SK-N-SH (cell line): Measurements from ENCODE around the gene ERC2. TPM values are rescaled to one million over a fixed set of nuclear protein-coding genes. Genes with fewer than 3 reads are reported as not detected.

ENCODE experiments used
- CTCF ChIA-PET: fragments of 300-600, 350-600 bp; formaldehyde crosslinking; extraction: SDS; loops from one replicate; lab custom pipeline; 2021; lab: Yijun Ruan, JAX
- POLR2A ChIA-PET: fragments of 350-600 bp; sonication (Branson Sonifier 250); formaldehyde crosslinking; extraction: SDS; loops from one replicate; lab custom pipeline; 2020; ENCODE audit warnings: antibody characterized with exemption, inconsistent platforms; lab: Yijun Ruan, JAX
- DNase-seq: peaks from one replicate; pipeline ENCODE4 v3.0.0; 2012
- H2AFZ ChIP-seq: fragments of 200-600 bp; sonication (generic); 2 replicates; pipeline ENCODE4 v1.8.1; 2016; ENCODE audit warnings: antibody characterized with exemption, mild to moderate bottlenecking, low read depth
- H3F3A ChIP-seq: fragments of 200-600 bp; sonication (generic); replicated peaks from 2 replicates; pipeline ENCODE3; 2016; ENCODE audit warnings: antibody characterized with exemption, mild to moderate bottlenecking; ENCODE audit not compliant: insufficient read depth
- H3K27ac ChIP-seq, 2 experiments: fragments of 200-500 bp in 1 of 2; fragments of 200-600 bp in 1 of 2; sonication (Bioruptor generic) in 1 of 2; sonication (generic), shearing (Covaris generic) in 1 of 2; 2 replicates each; pipeline versions ENCODE4 v1.5.1 to v1.6.1; 2014 to 2016; ENCODE audit warnings: low read depth in 2 of 2, inconsistent platforms in 1 of 2, low read length in 1 of 2, mild to moderate bottlenecking in 1 of 2, mixed read lengths in 1 of 2
- H3K27me3 ChIP-seq: fragments of 200-600 bp; sonication (generic), shearing (Covaris generic); 2 replicates; pipeline ENCODE4 v1.6.1; 2016; ENCODE audit warnings: mixed run types; ENCODE audit not compliant: insufficient read depth
- H3K36me3 ChIP-seq, 2 experiments: fragments of 200-500 bp in 1 of 2; fragments of 200-600 bp in 1 of 2; sonication (Bioruptor generic) in 1 of 2; sonication (generic) in 1 of 2; replicated peaks in 1 of 2; 2 replicates each; pipeline versions ENCODE3 to v1.5.1; 2014 to 2016; ENCODE audit warnings: low read length in 1 of 2, mild to moderate bottlenecking in 1 of 2; ENCODE audit not compliant: insufficient read depth in 2 of 2, control insufficient read depth in 1 of 2
- H3K4me1 ChIP-seq, 2 experiments: fragments of 200-500 bp in 1 of 2; fragments of 200-600 bp in 1 of 2; sonication (Bioruptor generic) in 1 of 2; sonication (generic), shearing (Covaris generic) in 1 of 2; 2 replicates each; pipeline versions ENCODE4 v1.5.1 to v1.6.1; 2014 to 2016; ENCODE audit warnings: low read depth in 1 of 2, low read length in 1 of 2, mixed run types in 1 of 2; ENCODE audit not compliant: insufficient read depth in 2 of 2, control insufficient read depth in 1 of 2
- H3K4me2 ChIP-seq: fragments of 200-600 bp; sonication (generic), shearing (Covaris generic); 2 replicates; pipeline ENCODE4 v1.6.1; 2017; ENCODE audit warnings: mixed run types
- H3K4me3 ChIP-seq, 2 experiments: fragments of 200-500 bp in 1 of 2; fragments of 200-600 bp in 1 of 2; sonication (Bioruptor generic) in 1 of 2; sonication (generic), shearing (Covaris generic) in 1 of 2; 2 replicates each; pipeline versions ENCODE4 v1.5.1 to v1.8.1; 2014 to 2016; ENCODE audit warnings: low read depth in 2 of 2, inconsistent platforms in 1 of 2, low read length in 1 of 2, mild to moderate bottlenecking in 1 of 2, mixed read lengths in 1 of 2, moderate library complexity in 1 of 2
- H3K79me2 ChIP-seq: fragments of 200-600 bp; sonication (generic); 2 replicates; pipeline ENCODE4 v1.8.1; 2017; ENCODE audit warnings: mild to moderate bottlenecking; ENCODE audit not compliant: insufficient read depth
- H3K9ac ChIP-seq: fragments of 200-600 bp; sonication (generic); 2 replicates; pipeline ENCODE4 v1.6.1; 2017; ENCODE audit warnings: mixed run types
- H3K9me2 ChIP-seq: fragments of 200-600 bp; sonication (generic); 2 replicates; pipeline ENCODE4 v1.6.1; 2017; ENCODE audit warnings: mixed run types
- H3K9me3 ChIP-seq: fragments of 200-600 bp; sonication (generic); 2 replicates; pipeline ENCODE4 v1.6.1; 2017; ENCODE audit warnings: mixed run types, mild to moderate bottlenecking, moderate library complexity
- H4K20me1 ChIP-seq: fragments of 200-600 bp; sonication (generic); 2 replicates; pipeline ENCODE4 v1.6.1; 2017; ENCODE audit warnings: mild to moderate bottlenecking, mixed run types; ENCODE audit not compliant: insufficient read depth
- ELF1 ChIP-seq: IDR thresholded peaks from 2 replicates; pipeline ENCODE4 v1.4.0; 2012
- EZH2phosphoT487 ChIP-seq: fragments of 200-600 bp; sonication (generic); IDR thresholded peaks from 2 replicates; pipeline ENCODE4 v1.6.1; 2017; ENCODE audit warnings: low read depth, mixed run types, mild to moderate bottlenecking, antibody characterized with exemption, moderate library complexity, borderline replicate concordance
- GATA2 ChIP-seq: sonication (generic); formaldehyde crosslinking; IDR thresholded peaks from 2 replicates; pipeline ENCODE4 v1.5.0; 2020; ENCODE audit warnings: mild to moderate bottlenecking, missing genetic modification reagents
- JUND ChIP-seq: IDR thresholded peaks from 2 replicates; pipeline ENCODE4 v1.4.0; 2012
- MAX ChIP-seq: IDR thresholded peaks from 2 replicates; pipeline ENCODE4 v1.4.0; 2012; ENCODE audit warnings: low read depth
- NFIC ChIP-seq: IDR thresholded peaks from 2 replicates; pipeline ENCODE4 v1.4.0; 2012; ENCODE audit warnings: borderline replicate concordance
- POLR2AphosphoS5 ChIP-seq: IDR thresholded peaks from 2 replicates; pipeline ENCODE4 v1.6.1; 2012; ENCODE audit warnings: low read depth, low read length
- RXRA ChIP-seq: IDR thresholded peaks from 2 replicates; pipeline ENCODE4 v1.4.0; 2012; ENCODE audit warnings: low read depth, mild to moderate bottlenecking, borderline replicate concordance
- SIN3A ChIP-seq: IDR thresholded peaks from 2 replicates; pipeline ENCODE4 v1.6.1; 2012; ENCODE audit warnings: low read depth, mild to moderate bottlenecking, low read length, moderate library complexity, borderline replicate concordance
- SMC3 ChIP-seq: IDR thresholded peaks from 2 replicates; pipeline ENCODE4 v1.6.1; 2012; ENCODE audit warnings: low read depth, low read length, improper control_type of control experiment
- TEAD4 ChIP-seq: IDR thresholded peaks from 2 replicates; pipeline ENCODE4 v1.4.0; 2012; ENCODE audit warnings: mild to moderate bottlenecking, borderline replicate concordance; ENCODE audit not compliant: insufficient read depth
- YY1 ChIP-seq: IDR thresholded peaks from 2 replicates; pipeline ENCODE4 v1.4.0; 2012; ENCODE audit warnings: low read depth, mild to moderate bottlenecking
- WGBS: methylation state at CpG from one replicate; pipeline ENCODE4 v1.1.6; 2017; ENCODE audit warnings: low lambda C conversion rate; 5-methylcytosine and 5-hydroxymethylcytosine counted together
- polyA plus RNA-seq, 3 experiments: library from polyadenylated mRNA; depleted of rRNA; stranded (reverse); fragments of >200 nt; gene quantifications; 2 replicates each; pipeline ENCODE4 v1.2.3, GENCODE V29; 2012
- TF ChIP-seq, protein P1 (sequence below): IDR thresholded peaks from 2 replicates; pipeline ENCODE4; 2012
- TF ChIP-seq, protein P2 (sequence below): IDR thresholded peaks from 2 replicates; pipeline ENCODE4 v1.4.0; 2012; ENCODE audit warnings: low read depth, borderline replicate concordance
- TF ChIP-seq, protein P3 (sequence below): fragments of 150-350 bp; IDR thresholded peaks from 2 replicates; pipeline ENCODE4 v1.6.1; 2016; ENCODE audit warnings: mild to moderate bottlenecking, low read depth, low read length
- TF ChIP-seq, protein P4 (sequence below): IDR thresholded peaks from 2 replicates; pipeline ENCODE4 v1.6.1; 2012; ENCODE audit warnings: mild to moderate bottlenecking, low read depth, low read length, moderate library complexity

The ERC2 gene
- polyA plus RNA-seq, 1 of the 3 experiments (the other 2 are of a cell fraction) = 1.6 TPM

DNA sequence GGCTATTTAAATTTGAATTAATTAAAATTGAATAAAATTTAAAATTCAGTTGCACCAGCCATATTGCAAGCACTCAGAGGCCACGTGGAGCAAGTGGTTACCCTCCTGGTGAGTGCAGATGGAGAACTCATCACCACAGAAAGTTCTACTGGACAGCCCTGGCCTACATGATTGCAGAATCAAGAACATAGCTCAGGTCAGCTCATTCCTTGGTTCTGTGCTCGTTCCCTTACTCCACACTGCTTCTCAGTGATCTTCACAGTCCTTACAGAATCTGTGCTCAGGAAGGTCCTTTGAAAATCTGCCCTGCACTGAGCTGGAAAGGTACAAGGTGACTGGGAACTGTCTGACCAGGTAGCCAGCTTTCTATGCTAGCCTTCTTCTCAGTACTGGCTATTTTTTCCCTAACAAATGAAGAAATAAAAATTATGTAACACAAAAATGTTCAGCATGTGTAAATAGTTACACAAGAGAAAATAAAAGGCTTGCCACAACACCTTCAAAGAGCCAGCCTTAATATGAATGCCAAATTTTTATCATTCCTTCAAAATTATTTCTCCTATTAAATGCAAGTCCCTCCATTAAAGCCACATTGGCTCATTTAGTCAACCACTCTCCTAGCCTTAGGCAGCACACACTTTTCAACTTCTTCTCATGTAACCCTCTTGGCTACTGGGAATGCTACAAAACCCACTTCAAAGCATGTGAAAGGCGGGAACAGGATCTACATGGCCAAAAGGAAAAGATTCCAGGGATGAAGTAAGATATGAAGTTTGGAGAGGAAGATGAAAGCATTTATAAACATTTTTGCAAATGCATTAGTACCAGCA, 654.8 kb downstream of the ERC2 start:
- Histone ChIP-seq H3K9ac (no peak overlapping the region), H3K36me3 (no peaks in the 10 kb centered on the region), H4K20me1 (no peaks in the 10 kb centered on the region), H3K27me3 (no peaks in the 10 kb centered on the region; the same call in 1 of the 2 replicates), H3F3A (no peaks in the 10 kb centered on the region), H3K4me1 (no peaks in the 10 kb centered on the region), H3K4me2 (no peak overlapping the region)
- no peak for DNase-seq
- POLR2A ChIA-PET = no interaction called here
- no peak for TF ChIP-seq POLR2AphosphoS5
- no peak for TF ChIP-seq SMC3
- TF ChIP-seq JUND = no peak
- no peak for TF ChIP-seq SIN3A
- TF ChIP-seq, protein P1, sequence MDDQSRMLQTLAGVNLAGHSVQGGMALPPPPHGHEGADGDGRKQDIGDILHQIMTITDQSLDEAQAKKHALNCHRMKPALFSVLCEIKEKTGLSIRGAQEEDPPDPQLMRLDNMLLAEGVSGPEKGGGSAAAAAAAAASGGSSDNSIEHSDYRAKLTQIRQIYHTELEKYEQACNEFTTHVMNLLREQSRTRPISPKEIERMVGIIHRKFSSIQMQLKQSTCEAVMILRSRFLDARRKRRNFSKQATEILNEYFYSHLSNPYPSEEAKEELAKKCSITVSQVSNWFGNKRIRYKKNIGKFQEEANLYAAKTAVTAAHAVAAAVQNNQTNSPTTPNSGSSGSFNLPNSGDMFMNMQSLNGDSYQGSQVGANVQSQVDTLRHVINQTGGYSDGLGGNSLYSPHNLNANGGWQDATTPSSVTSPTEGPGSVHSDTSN = no peak
- TF ChIP-seq, protein P2, sequence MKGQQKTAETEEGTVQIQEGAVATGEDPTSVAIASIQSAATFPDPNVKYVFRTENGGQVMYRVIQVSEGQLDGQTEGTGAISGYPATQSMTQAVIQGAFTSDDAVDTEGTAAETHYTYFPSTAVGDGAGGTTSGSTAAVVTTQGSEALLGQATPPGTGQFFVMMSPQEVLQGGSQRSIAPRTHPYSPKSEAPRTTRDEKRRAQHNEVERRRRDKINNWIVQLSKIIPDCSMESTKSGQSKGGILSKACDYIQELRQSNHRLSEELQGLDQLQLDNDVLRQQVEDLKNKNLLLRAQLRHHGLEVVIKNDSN = no peak
- TF ChIP-seq, protein P3, sequence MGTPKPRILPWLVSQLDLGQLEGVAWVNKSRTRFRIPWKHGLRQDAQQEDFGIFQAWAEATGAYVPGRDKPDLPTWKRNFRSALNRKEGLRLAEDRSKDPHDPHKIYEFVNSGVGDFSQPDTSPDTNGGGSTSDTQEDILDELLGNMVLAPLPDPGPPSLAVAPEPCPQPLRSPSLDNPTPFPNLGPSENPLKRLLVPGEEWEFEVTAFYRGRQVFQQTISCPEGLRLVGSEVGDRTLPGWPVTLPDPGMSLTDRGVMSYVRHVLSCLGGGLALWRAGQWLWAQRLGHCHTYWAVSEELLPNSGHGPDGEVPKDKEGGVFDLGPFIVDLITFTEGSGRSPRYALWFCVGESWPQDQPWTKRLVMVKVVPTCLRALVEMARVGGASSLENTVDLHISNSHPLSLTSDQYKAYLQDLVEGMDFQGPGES = no peak
- no peak for TF ChIP-seq NFIC
- no peak for TF ChIP-seq GATA2 (CRISPR knock-in tag)
- TF ChIP-seq EZH2phosphoT487 = no peak
- no peak for TF ChIP-seq RXRA
- TF ChIP-seq, all 33 proteins: peak for 0
- Histone ChIP-seq H3K9me2 (no peaks in the 10 kb centered on the region), H3K9me3 (no peaks in the 10 kb centered on the region), H2AFZ (no peak overlapping the region), H3K4me3 (no peak overlapping the region), H3K79me2 (no peaks in the 10 kb centered on the region), H3K27ac (no peak overlapping the region)
- CTCF ChIA-PET = no interaction called here
- 25% methylated on average over 3 of the region's 3 CpGs for whole genome bisulfite sequencing

DNA sequence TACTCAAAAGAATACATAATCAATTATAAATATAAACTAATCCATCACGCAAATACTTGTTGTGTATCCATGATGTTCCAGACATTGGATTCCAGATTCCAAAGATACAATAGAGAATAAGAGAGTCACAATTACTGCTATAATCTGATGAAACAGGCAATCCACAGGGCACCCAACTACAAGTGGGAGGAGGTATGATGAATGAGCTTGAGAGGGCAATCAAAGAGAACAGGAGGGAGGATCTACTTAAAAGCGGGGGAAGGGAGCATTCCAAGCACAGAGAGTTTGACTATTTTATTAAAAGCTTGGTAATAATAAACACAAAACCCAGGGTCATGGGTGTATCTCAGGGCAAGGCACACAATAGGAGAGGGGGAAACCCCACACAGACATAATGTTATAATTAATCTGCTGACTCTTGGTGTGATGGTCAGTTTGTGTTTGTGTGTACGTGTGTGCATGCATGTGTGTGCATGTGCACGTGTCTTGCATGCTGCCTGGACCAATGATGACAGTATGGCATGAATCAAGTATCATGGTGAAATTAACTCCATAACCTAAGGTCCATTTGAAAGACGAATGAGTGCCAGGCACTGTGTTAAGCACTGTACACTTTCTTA, 655.8 kb downstream of the ERC2 start:
- no peaks in the 10 kb centered on the region for H3F3A ChIP-seq
- CTCF ChIA-PET = interaction anchor here (1.0 kb wide), 1 partner anchor 66 kb away, joined by 3 read pairs; no protein-coding TSS in a partner anchor
- no peak overlapping the region for H3K27ac ChIP-seq
- H3K9me2 ChIP-seq = no peaks in the 10 kb centered on the region
- WGBS = 47% methylated on average over 5 of the region's 5 CpGs
- no peak overlapping the region for H3K4me2 ChIP-seq
- H3K4me3 ChIP-seq = no peak overlapping the region
- no peak for DNase-seq
- H2AFZ ChIP-seq = no peak overlapping the region
- no peaks in the 10 kb centered on the region for H3K36me3 ChIP-seq
- H3K27me3 ChIP-seq = no peaks in the 10 kb centered on the region; the same call in 1 of the 2 replicates
- H4K20me1 ChIP-seq = no peaks in the 10 kb centered on the region
- no peak overlapping the region for H3K9ac ChIP-seq
- no peaks in the 10 kb centered on the region for H3K4me1 ChIP-seq
- no peaks in the 10 kb centered on the region for H3K9me3 ChIP-seq
- no peaks in the 10 kb centered on the region for H3K79me2 ChIP-seq
- POLR2A ChIA-PET = no interaction called here
- no peak for TF ChIP-seq MAX
- TF ChIP-seq, protein P2 = no peak
- TF ChIP-seq TEAD4 = no peak
- TF ChIP-seq ELF1 = no peak
- no peak for TF ChIP-seq SIN3A
- TF ChIP-seq SMC3 = no peak
- TF ChIP-seq, protein P4, sequence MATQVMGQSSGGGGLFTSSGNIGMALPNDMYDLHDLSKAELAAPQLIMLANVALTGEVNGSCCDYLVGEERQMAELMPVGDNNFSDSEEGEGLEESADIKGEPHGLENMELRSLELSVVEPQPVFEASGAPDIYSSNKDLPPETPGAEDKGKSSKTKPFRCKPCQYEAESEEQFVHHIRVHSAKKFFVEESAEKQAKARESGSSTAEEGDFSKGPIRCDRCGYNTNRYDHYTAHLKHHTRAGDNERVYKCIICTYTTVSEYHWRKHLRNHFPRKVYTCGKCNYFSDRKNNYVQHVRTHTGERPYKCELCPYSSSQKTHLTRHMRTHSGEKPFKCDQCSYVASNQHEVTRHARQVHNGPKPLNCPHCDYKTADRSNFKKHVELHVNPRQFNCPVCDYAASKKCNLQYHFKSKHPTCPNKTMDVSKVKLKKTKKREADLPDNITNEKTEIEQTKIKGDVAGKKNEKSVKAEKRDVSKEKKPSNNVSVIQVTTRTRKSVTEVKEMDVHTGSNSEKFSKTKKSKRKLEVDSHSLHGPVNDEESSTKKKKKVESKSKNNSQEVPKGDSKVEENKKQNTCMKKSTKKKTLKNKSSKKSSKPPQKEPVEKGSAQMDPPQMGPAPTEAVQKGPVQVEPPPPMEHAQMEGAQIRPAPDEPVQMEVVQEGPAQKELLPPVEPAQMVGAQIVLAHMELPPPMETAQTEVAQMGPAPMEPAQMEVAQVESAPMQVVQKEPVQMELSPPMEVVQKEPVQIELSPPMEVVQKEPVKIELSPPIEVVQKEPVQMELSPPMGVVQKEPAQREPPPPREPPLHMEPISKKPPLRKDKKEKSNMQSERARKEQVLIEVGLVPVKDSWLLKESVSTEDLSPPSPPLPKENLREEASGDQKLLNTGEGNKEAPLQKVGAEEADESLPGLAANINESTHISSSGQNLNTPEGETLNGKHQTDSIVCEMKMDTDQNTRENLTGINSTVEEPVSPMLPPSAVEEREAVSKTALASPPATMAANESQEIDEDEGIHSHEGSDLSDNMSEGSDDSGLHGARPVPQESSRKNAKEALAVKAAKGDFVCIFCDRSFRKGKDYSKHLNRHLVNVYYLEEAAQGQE = no peak
- TF ChIP-seq, protein P1 = no peak
- TF ChIP-seq YY1 = no peak
